ENCODE measurements around the gene B3GALNT1.

DNA sequence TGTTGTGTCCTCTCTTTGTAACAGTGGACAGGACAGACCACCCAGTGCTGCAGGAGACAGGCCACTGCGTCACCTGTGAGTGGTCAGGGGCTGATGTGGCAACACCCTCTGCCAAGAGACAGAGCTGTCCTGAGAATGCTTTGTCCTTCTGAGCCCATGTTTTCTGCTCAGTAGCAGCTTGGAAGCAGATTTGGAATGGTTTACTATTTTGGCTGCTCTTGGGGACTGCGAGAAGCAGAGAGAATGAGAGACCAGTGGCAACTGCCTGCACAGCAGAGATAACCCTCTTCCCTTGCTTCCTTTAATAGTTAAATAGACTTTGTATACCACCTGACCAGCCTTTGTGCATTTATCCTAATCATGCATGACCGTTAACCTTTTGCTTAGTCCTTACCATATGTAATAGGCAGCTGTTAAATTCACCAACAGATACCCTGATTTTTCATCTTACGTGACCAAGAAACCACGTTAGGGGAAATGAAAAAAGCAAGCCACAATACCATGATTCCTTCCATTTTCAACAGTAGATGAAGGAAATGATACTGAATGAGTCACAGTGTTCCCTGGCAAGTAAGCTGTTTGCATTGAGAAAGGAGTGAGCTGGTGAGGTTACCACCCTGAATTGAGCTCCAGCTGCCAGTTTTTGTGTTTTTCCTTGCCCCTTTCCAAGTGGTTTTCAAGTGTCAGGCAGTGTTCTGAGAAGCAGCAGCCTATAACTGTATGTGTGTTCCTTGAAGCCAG is 35.5 kb downstream of the B3GALNT1 start:
- no peak for TF ChIP-seq EP300 (IDR thresholded peaks at IDR 0.05)
- no peak for TF ChIP-seq CTCF (IDR thresholded peaks at IDR 0.05)
- no peak for TF ChIP-seq POLR2A (IDR thresholded peaks at IDR 0.05; ENCODE audit: low read depth)
